C4-2B (cell line): ENCODE measurements around the gene NT5DC2.

Experiments
- ZFX ChIP-seq: fragments of 450-650 bp; IDR thresholded peaks from 2 replicates; pipeline ENCODE4 v1.6.1; 2017
- TF ChIP-seq, protein P1 (sequence below): fragments of 450-650 bp; conservative IDR thresholded peaks from 2 replicates; pipeline ENCODE4 v1.5.1; 2017; ENCODE audit warnings: mild to moderate bottlenecking

DNA sequence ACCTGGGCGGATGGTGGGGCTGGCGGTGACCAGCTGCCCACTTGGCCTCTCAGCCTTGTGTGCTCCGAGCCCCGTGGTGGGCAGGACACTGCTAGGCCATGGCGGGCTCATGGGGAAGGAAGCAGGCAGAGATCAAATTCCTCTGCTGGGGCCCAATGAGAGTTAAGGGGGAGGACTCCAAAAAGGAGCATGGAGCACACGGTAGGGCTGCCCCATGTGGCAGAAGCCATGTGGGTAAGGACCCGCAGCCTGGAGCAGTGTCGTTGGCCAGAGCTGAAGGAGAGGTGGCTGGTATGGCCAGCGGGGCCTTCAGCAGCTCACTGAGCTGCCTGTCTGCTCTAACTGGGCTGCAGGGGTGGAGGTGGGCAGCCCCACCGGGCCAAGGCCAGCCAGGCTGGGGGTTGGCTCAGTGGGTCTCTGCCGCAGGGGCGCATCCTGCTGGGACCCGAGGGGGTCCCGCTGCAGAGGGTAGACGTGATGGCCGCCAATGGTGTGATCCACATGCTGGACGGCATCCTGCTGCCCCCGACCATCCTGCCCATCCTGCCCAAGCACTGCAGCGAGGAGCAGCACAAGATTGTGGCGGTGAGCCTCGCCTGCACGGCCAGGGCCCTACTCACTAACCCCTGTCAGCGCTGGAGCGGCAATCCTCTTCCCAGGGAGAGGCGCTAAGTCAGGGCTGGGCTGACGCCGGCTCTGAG is 27.2 kb downstream of the NT5DC2 start:
- TF ChIP-seq, protein P1, sequence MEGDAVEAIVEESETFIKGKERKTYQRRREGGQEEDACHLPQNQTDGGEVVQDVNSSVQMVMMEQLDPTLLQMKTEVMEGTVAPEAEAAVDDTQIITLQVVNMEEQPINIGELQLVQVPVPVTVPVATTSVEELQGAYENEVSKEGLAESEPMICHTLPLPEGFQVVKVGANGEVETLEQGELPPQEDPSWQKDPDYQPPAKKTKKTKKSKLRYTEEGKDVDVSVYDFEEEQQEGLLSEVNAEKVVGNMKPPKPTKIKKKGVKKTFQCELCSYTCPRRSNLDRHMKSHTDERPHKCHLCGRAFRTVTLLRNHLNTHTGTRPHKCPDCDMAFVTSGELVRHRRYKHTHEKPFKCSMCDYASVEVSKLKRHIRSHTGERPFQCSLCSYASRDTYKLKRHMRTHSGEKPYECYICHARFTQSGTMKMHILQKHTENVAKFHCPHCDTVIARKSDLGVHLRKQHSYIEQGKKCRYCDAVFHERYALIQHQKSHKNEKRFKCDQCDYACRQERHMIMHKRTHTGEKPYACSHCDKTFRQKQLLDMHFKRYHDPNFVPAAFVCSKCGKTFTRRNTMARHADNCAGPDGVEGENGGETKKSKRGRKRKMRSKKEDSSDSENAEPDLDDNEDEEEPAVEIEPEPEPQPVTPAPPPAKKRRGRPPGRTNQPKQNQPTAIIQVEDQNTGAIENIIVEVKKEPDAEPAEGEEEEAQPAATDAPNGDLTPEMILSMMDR: no peak
- TF ChIP-seq ZFX: no peak
